A204.1 (cell line): Measurements from ENCODE around the gene ANO1.

Experiments
- FAIRE-seq: peaks from 2 replicates; lab custom pipeline; 2012; peaks lifted over from hg19 to GRCh38; lab: Jason Lieb, UNC

Gene ANO1

GRCh38 chr11:70097783-70098563 is 19.9 kb downstream of the ANO1 start:
- FAIRE-seq = no peak

- no peak for FAIRE-seq
Observed at GRCh38 chr11:70098936-70099335, 20.8 kb downstream of the ANO1 start.

- FAIRE-seq = no peak
Observed at GRCh38 chr11:70099578-70100279, 21.6 kb downstream of the ANO1 start.

- FAIRE-seq = no peak
Observed at GRCh38 chr11:70100280-70100603, 22.1 kb downstream of the ANO1 start.

- FAIRE-seq = no peak
Observed at GRCh38 chr11:70100791-70101190, 22.7 kb downstream of the ANO1 start.

GRCh38 chr11:70103256-70103975 is 25.3 kb downstream of the ANO1 start:
- no peak for FAIRE-seq

GRCh38 chr11:70104419-70104818 is 26.3 kb downstream of the ANO1 start:
- no peak for FAIRE-seq

- FAIRE-seq = no peak
Observed at GRCh38 chr11:70104961-70105360, 26.8 kb downstream of the ANO1 start.

GRCh38 chr11:70105369-70105754 is 27.2 kb downstream of the ANO1 start:
- no peak for FAIRE-seq

- FAIRE-seq = no peak
Observed at GRCh38 chr11:70105755-70106571, 27.8 kb downstream of the ANO1 start.

GRCh38 chr11:70106757-70107156 is 28.6 kb downstream of the ANO1 start:
- FAIRE-seq = no peak

GRCh38 chr11:70107191-70107590 is 29.1 kb downstream of the ANO1 start:
- no peak for FAIRE-seq

GRCh38 chr11:70107756-70108155 is 29.6 kb downstream of the ANO1 start:
- no peak for FAIRE-seq

GRCh38 chr11:70108250-70108649 is 30.1 kb downstream of the ANO1 start:
- FAIRE-seq = no peak

GRCh38 chr11:70109006-70109405 is 30.9 kb downstream of the ANO1 start:
- FAIRE-seq = no peak

- no peak for FAIRE-seq
Observed at GRCh38 chr11:70109903-70110302, 31.8 kb downstream of the ANO1 start.

- FAIRE-seq = no peak
Observed at GRCh38 chr11:70110538-70111055, 32.5 kb downstream of the ANO1 start.

- FAIRE-seq = no peak
Observed at GRCh38 chr11:70111269-70112016, 33.3 kb downstream of the ANO1 start.

GRCh38 chr11:70112017-70112434 is 33.9 kb downstream of the ANO1 start:
- FAIRE-seq = no peak

- FAIRE-seq = no peak
Observed at GRCh38 chr11:70113801-70114200, 35.7 kb downstream of the ANO1 start.

GRCh38 chr11:70115778-70116177 is 37.7 kb downstream of the ANO1 start:
- FAIRE-seq = no peak
